ENCODE measurements around the gene FMO3. TPM values are rescaled to one million over a fixed set of nuclear protein-coding genes. Genes with fewer than 3 reads are reported as not detected.
A peak's percentile ranks its signal among the peaks of the same experiment; 100 is the strongest.

FMO3 gene
- total RNA-seq, 1 donor from 2014 or later, result not detected

DNA sequence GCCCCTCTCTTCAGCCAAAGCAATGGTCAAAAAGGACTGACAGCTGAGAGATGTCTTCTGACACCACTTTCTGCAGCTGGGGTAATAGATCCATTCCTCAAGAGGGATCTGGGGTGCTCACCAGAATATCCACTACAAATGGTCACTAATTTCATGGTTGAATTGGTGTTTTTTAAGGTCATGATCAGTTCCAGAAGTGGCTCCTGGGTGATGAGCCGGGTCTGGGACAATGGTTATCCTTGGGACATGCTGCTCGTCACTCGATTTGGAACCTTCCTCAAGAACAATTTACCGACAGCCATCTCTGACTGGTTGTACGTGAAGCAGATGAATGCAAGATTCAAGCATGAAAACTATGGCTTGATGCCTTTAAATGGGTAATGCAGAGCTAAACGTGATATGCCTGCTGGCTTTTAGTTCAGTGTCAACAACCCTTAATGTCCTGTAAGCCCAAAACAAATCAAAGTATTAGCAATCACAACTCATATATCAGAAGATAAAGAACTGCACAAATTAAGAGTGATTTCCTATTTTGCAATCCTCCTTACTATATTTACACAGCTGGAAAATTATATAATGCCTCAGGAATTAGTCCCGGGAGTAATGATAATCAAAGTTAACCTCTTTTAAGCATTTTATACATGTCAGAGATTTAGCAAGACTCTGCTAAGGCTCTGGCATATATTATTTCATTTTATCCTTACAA, 20.1 kb downstream of the FMO3 start:
- TF ChIP-seq, protein P1, sequence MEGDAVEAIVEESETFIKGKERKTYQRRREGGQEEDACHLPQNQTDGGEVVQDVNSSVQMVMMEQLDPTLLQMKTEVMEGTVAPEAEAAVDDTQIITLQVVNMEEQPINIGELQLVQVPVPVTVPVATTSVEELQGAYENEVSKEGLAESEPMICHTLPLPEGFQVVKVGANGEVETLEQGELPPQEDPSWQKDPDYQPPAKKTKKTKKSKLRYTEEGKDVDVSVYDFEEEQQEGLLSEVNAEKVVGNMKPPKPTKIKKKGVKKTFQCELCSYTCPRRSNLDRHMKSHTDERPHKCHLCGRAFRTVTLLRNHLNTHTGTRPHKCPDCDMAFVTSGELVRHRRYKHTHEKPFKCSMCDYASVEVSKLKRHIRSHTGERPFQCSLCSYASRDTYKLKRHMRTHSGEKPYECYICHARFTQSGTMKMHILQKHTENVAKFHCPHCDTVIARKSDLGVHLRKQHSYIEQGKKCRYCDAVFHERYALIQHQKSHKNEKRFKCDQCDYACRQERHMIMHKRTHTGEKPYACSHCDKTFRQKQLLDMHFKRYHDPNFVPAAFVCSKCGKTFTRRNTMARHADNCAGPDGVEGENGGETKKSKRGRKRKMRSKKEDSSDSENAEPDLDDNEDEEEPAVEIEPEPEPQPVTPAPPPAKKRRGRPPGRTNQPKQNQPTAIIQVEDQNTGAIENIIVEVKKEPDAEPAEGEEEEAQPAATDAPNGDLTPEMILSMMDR (IDR thresholded peaks at IDR 0.05; ENCODE audit: insufficient read depth, low read depth, low read length), result no peak
- TF ChIP-seq EZH2 (IDR thresholded peaks at IDR 0.05; ENCODE audit: insufficient read depth, low read length), result no peak
- Histone ChIP-seq H3K4me2 (ENCODE audit: low read length) (no peak overlapping the region), H3K79me2 (ENCODE audit: insufficient read depth, low read length) (no peaks in the 10 kb centered on the region), H3K4me1 (ENCODE audit: insufficient read depth, low read length) (no peaks in the 10 kb centered on the region), H3K27ac (ENCODE audit: low read depth, low read length) (no peak overlapping the region), H3K9ac (ENCODE audit: low read length) (no peak overlapping the region), H3K9me3 (ENCODE audit: insufficient read depth, low read depth, low read length) (no peaks in the 10 kb centered on the region), H2AFZ (ENCODE audit: low read depth, low read length) (no peak overlapping the region), H3K4me3 (ENCODE audit: insufficient read depth, low read depth, low read length) (no peak overlapping the region), H3K36me3 (ENCODE audit: insufficient read depth, low read length) (no peaks in the 10 kb centered on the region), H4K20me1 (ENCODE audit: insufficient read depth, low read length) (no peaks in the 10 kb centered on the region), H3K27me3 (ENCODE audit: insufficient read depth, low read length) (no peaks in the 10 kb centered on the region)
- H3K36me3 Mint-ChIP-seq (ENCODE audit: low read depth, unreplicated experiment), result no peaks in the 10 kb centered on the region
- no peak overlapping the region for H3K27ac Mint-ChIP-seq (ENCODE audit: unreplicated experiment)
- no peak overlapping the region for H3K4me3 Mint-ChIP-seq (ENCODE audit: unreplicated experiment)
- H3K27me3 Mint-ChIP-seq (ENCODE audit: low read depth, unreplicated experiment), result no peaks in the 10 kb centered on the region
- no peaks in the 10 kb centered on the region for H3K4me1 Mint-ChIP-seq (ENCODE audit: low read depth, unreplicated experiment)
- FAIRE-seq (no peak), DNase-seq (ENCODE audit: low read depth) (peak; percentile 16)
- no peaks in the 10 kb centered on the region for H3K9me3 Mint-ChIP-seq (ENCODE audit: unreplicated experiment)

DNA sequence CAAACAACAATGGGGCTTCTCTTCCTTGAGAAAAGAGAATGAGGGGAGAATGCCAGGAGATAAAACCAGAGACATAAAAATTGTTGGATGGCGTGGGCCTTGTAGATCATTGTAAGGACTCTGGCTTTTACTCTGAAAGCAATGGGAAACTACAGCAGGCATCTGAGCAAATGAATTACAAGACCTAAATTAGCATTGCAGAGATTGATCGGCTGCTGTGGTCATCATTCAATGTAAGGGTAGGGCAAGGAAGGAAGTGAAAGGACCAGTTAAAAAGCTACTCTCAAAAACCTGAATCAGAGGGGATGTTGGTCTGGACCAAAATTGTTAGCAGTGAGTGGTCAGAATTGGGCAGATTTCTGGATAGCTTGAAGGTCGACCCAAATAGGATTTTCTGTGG, 21.4 kb downstream of the FMO3 start:
- Mint-ChIP-seq H3K36me3 (ENCODE audit: low read depth, unreplicated experiment) (no peaks in the 10 kb centered on the region), H3K9me3 (ENCODE audit: unreplicated experiment) (no peaks in the 10 kb centered on the region), H3K27me3 (ENCODE audit: low read depth, unreplicated experiment) (no peaks in the 10 kb centered on the region), H3K4me1 (ENCODE audit: low read depth, unreplicated experiment) (no peaks in the 10 kb centered on the region), H3K4me3 (ENCODE audit: unreplicated experiment) (no peak overlapping the region), H3K27ac (ENCODE audit: unreplicated experiment) (no peak overlapping the region)
- no peak overlapping the region for H3K4me3 ChIP-seq (ENCODE audit: insufficient read depth, low read depth, low read length)
- no peak overlapping the region for H2AFZ ChIP-seq (ENCODE audit: low read depth, low read length)
- no peak overlapping the region for H3K4me2 ChIP-seq (ENCODE audit: low read length)
- FAIRE-seq (no peak), DNase-seq (ENCODE audit: low read depth) (no peak)
- H3K36me3 ChIP-seq (ENCODE audit: insufficient read depth, low read length), result no peaks in the 10 kb centered on the region
- no peaks in the 10 kb centered on the region for H3K9me3 ChIP-seq (ENCODE audit: insufficient read depth, low read depth, low read length)
- TF ChIP-seq EZH2 (IDR thresholded peaks at IDR 0.05; ENCODE audit: insufficient read depth, low read length), result no peak
- TF ChIP-seq, protein P1 (IDR thresholded peaks at IDR 0.05; ENCODE audit: insufficient read depth, low read depth, low read length), result no peak
- no peak overlapping the region for H3K27ac ChIP-seq (ENCODE audit: low read depth, low read length)
- H3K4me1 ChIP-seq (ENCODE audit: insufficient read depth, low read length), result no peaks in the 10 kb centered on the region
- no peaks in the 10 kb centered on the region for H3K27me3 ChIP-seq (ENCODE audit: insufficient read depth, low read length)
- no peaks in the 10 kb centered on the region for H3K79me2 ChIP-seq (ENCODE audit: insufficient read depth, low read length)
- no peak overlapping the region for H3K9ac ChIP-seq (ENCODE audit: low read length)
- no peaks in the 10 kb centered on the region for H4K20me1 ChIP-seq (ENCODE audit: insufficient read depth, low read length)

DNA sequence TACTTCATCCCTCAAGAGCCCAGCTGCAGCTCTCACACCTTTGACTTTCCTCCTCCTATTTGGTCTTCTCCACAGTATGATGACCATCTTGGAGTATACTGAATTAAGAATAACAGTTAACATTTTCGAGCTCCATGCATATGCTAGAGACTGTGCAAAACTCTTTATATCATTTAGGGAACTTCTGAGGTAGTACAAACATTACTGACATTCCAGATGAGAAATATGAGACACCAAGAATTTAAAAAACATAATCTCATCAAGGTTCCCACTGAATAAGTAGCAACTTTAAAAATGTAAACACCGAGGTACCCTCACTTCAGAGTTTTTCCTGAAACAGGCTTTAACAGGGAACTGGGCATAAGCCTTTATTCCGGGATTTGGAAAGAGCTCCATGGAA, 22.7 kb downstream of the FMO3 start:
- H3K27ac ChIP-seq (ENCODE audit: low read depth, low read length), result no peak overlapping the region
- no peaks in the 10 kb centered on the region for H3K27me3 Mint-ChIP-seq (ENCODE audit: low read depth, unreplicated experiment)

More for the DNA sequence above, 22.7 kb downstream of the FMO3 start:
- no peak for FAIRE-seq
- Histone ChIP-seq H3K4me3 (ENCODE audit: insufficient read depth, low read depth, low read length) (no peak overlapping the region), H3K9ac (ENCODE audit: low read length) (no peak overlapping the region), H4K20me1 (ENCODE audit: insufficient read depth, low read length) (no peaks in the 10 kb centered on the region), H3K4me1 (ENCODE audit: insufficient read depth, low read length) (no peaks in the 10 kb centered on the region), H3K36me3 (ENCODE audit: insufficient read depth, low read length) (no peaks in the 10 kb centered on the region), H3K27me3 (ENCODE audit: insufficient read depth, low read length) (no peaks in the 10 kb centered on the region), H3K4me2 (ENCODE audit: low read length) (no peak overlapping the region), H3K79me2 (ENCODE audit: insufficient read depth, low read length) (no peaks in the 10 kb centered on the region), H3K9me3 (ENCODE audit: insufficient read depth, low read depth, low read length) (no peaks in the 10 kb centered on the region), H2AFZ (ENCODE audit: low read depth, low read length) (no peak overlapping the region)
- H3K36me3 Mint-ChIP-seq (ENCODE audit: low read depth, unreplicated experiment), result no peaks in the 10 kb centered on the region
- no peaks in the 10 kb centered on the region for H3K9me3 Mint-ChIP-seq (ENCODE audit: unreplicated experiment)
- peak; percentile 8 for DNase-seq (ENCODE audit: low read depth)
- no peak overlapping the region for H3K27ac Mint-ChIP-seq (ENCODE audit: unreplicated experiment)
- no peaks in the 10 kb centered on the region for H3K4me1 Mint-ChIP-seq (ENCODE audit: low read depth, unreplicated experiment)
- H3K4me3 Mint-ChIP-seq (ENCODE audit: unreplicated experiment), result no peak overlapping the region
- TF ChIP-seq, protein P1 (IDR thresholded peaks at IDR 0.05; ENCODE audit: insufficient read depth, low read depth, low read length), result no peak
- TF ChIP-seq EZH2 (IDR thresholded peaks at IDR 0.05; ENCODE audit: insufficient read depth, low read length), result no peak
